Testis (tissue), 3 donors: ENCODE measurements around the gene PFKFB3. TPM values are rescaled to one million over a fixed set of nuclear protein-coding genes. Genes with fewer than 3 reads are reported as not detected.
"Not testable (repeated sequence)": the region's sequence is repeated elsewhere in the genome, so short reads cannot be mapped to it uniquely, and the experiment has no call there.

Source experiments
- DNase-seq: peaks from one replicate; pipeline ENCODE4 v3.0.0-alpha.2; 2019
- H3K27ac ChIP-seq, 2 donors: fragments of 200-600 bp; sonication (generic); one replicate each; pipeline ENCODE4 v1.5.1; 2019
- H3K27me3 ChIP-seq: fragments of 200-600 bp; sonication (generic); one replicate; pipeline ENCODE4 v1.5.1; 2019
- H3K36me3 ChIP-seq: fragments of 200-600 bp; sonication (generic); one replicate; pipeline ENCODE4 v1.5.1; 2017; ENCODE audit warnings: low read depth; ENCODE audit errors: missing control alignments
- H3K4me1 ChIP-seq: fragments of 200-600 bp; sonication (generic); one replicate; pipeline ENCODE4 v1.5.1; 2019
- H3K4me3 ChIP-seq, 2 donors: fragments of 200-600 bp; sonication (generic); one replicate each; pipeline ENCODE4 v1.5.1; 2017 to 2019
- H3K9me3 ChIP-seq: fragments of 200-600 bp; sonication (generic); one replicate; pipeline ENCODE4 v1.5.1; 2017
- POLR2A ChIP-seq: fragments of 450-650 bp; IDR thresholded peaks from one replicate; pipeline ENCODE4 v1.6.1; 2017; ENCODE audit warnings: antibody characterized with exemption, mild to moderate bottlenecking, moderate library complexity
- WGBS, 2 donors: methylation state at CpG; one replicate each; pipeline ENCODE4 v1.1.5; 2018; 5-methylcytosine and 5-hydroxymethylcytosine counted together
- intact Hi-C: fragments of 100-400 bp; cut with DNase I; formaldehyde crosslinking; loops from one replicate; pipeline ENCODE4 v1.15.1; 2023; ENCODE audit warnings: low total_unique reads
- polyA plus RNA-seq: library from polyadenylated mRNA; stranded (reverse); fragments of 350-450 nt; fragmentation: Illumina TruSeq; extraction: RNeasy Lipid Tissue Mini Kit (QIAGEN cat#74804); gene quantifications from one replicate; pipeline ENCODE4 v1.2.3, GENCODE V29; 2014; ENCODE audit warnings: low read depth, low replicate concordance; ENCODE audit not compliant: insufficient read depth
- total RNA-seq, 2 donors: library from RNA; depleted of rRNA; stranded (reverse); fragments of >200 nt; gene quantifications; one replicate each; pipeline ENCODE4 v1.2.3, GENCODE V29; 2016
- TF ChIP-seq, protein P1 (sequence below), 3 experiments: fragments of 450-650 bp in 2 of 3; fragments of 200-600 bp in 1 of 3; sonication (generic) in 1 of 3; IDR thresholded peaks; one replicate each; pipeline ENCODE4 v1.5.1; 2016 to 2019; ENCODE audit warnings: antibody characterized with exemption in 3 of 3, mild to moderate bottlenecking in 2 of 3, moderate library complexity in 1 of 3

PFKFB3 gene
- total and polyA plus RNA-seq, 3 donors from 2014 or later, result 31.7 to 65.3 (median 53.9) TPM

DNA sequence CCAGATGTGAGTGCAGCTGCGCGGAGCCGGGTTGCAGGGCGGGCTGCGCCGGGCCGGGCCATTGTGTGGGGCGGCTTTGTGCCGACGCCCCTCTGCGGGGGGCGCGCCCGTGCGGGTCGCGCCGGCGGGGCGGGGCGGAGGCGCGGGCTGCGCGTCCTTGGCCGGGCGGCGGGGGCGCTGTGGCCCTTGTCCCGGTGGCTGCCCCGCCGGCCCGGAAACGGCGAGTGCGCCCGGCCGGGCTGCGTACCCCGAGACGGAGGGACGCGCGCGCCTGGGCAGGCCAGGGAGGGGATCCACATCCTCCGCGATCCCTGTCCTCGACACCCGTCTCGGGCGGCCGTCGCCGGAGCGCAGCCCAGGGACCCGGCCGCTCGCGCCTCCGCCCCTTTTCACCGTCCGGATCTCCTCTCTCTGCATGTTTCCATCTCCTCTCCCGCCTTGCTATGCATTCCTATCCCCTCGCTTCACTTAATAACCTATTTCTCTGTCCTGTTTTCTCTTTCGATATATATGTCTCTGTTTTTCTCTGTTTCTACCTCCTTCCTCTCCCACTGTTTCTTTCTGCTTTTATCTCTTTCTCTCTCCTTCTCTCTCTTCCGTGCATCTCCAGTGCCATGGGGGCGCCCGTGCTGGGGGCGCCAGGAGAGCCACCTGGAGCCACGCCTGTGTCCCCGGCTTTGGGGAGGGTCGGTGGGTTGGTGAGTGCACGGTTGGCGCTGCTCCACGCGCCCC is 765 bp downstream of the PFKFB3 start:
- peak; percentile 65 for DNase-seq
- Histone ChIP-seq H3K27me3 (no peaks in the 10 kb centered on the region), H3K27ac (peak overlapping the region; percentile 90 to 91), H3K36me3 (no peaks in the 10 kb centered on the region), H3K9me3 (no peaks in the 10 kb centered on the region), H3K4me1 (peaks cover 26% of the 10 kb centered on the region), H3K4me3 (peak overlapping the region; percentile 75 to 81)
- TF ChIP-seq, protein P1, sequence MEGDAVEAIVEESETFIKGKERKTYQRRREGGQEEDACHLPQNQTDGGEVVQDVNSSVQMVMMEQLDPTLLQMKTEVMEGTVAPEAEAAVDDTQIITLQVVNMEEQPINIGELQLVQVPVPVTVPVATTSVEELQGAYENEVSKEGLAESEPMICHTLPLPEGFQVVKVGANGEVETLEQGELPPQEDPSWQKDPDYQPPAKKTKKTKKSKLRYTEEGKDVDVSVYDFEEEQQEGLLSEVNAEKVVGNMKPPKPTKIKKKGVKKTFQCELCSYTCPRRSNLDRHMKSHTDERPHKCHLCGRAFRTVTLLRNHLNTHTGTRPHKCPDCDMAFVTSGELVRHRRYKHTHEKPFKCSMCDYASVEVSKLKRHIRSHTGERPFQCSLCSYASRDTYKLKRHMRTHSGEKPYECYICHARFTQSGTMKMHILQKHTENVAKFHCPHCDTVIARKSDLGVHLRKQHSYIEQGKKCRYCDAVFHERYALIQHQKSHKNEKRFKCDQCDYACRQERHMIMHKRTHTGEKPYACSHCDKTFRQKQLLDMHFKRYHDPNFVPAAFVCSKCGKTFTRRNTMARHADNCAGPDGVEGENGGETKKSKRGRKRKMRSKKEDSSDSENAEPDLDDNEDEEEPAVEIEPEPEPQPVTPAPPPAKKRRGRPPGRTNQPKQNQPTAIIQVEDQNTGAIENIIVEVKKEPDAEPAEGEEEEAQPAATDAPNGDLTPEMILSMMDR (IDR thresholded peaks at IDR 0.05), result peak in 1 of 3 experiments; percentile 51
- no peak for TF ChIP-seq POLR2A
- intact Hi-C loops, result loop anchor here (5.0 to 10.0 kb wide), 2 partner anchors 41 to 201 kb away; no protein-coding TSS in a partner anchor
- WGBS, 2 donors, result 0 to 1% methylated on average over 20 to 68 of the region's 76 CpGs

- 1 to 3% methylated on average over 6 to 27 of the region's 28 CpGs for WGBS, 2 donors
- intact Hi-C loops, result loop anchor here (5.0 to 10.0 kb wide), 2 partner anchors 42 to 201 kb away; no protein-coding TSS in a partner anchor
Measured at GRCh38 chr10:6204063-6204340, 1.3 kb downstream of the PFKFB3 start.

DNA sequence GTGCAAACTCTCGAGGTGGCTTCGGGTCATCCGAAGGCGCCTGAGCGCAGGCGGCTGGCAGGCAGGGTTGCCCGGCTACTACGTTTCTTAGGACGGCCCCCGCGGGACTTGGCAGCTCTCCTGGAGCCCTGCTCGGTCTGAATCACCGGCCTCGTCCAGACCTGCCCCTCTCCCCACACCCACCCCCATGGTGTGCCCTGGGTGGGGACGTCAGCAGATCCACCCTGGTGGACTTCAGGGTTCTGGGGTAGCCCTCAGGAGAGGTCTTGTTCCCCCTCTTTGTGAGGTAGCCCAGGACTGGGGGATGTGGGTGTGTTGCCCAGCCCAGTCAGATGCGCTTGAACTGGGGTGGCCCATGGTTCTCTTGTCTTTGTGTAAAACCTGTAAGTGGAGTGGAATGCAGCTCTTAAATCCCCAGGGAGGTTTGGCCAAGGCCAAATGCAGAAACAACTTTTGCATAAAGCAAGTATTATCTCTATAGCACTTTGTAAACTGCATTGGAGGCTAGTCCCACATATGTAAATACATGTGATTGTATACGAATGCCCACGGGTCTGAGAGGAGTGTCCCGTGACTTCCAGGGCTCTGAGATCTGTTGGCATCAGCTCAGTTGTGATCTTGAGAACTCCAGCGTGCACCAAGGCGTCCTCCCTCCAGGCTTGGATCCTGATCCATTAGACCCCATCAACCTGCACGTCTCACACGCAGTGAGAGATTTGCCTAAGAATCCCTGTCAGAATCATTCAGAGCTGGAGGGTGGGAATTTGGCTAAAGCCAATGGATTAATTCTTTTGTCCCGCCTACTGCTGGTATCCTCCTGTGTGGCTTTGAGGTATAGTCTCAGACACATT is 1.8 kb downstream of the PFKFB3 start:
- no peaks in the 10 kb centered on the region for H3K36me3 ChIP-seq
- 27 to 47% methylated on average over 9 to 21 of the region's 24 CpGs for WGBS, 2 donors
- H3K4me3 ChIP-seq, result peak overlapping the region; percentile 75 to 81
- DNase-seq, result peak; percentile 82
- H3K4me1 ChIP-seq, result peaks cover 26% of the 10 kb centered on the region
- TF ChIP-seq POLR2A, result no peak
- TF ChIP-seq, protein P1 (IDR thresholded peaks at IDR 0.05), result no peak
- H3K27me3 ChIP-seq, result no peaks in the 10 kb centered on the region
- no peaks in the 10 kb centered on the region for H3K9me3 ChIP-seq
- intact Hi-C loops, result loop anchor here (5.0 to 10.0 kb wide), 2 partner anchors 42 to 200 kb away; no protein-coding TSS in a partner anchor
- peak overlapping the region; percentile 68 to 91 for H3K27ac ChIP-seq

More at GRCh38 chr10:6204063-6204340, 1.3 kb downstream of the PFKFB3 start:
- no peak for DNase-seq
- peak overlapping the region; percentile 68 to 91 for H3K27ac ChIP-seq
- H3K36me3 ChIP-seq, result no peaks in the 10 kb centered on the region
- H3K9me3 ChIP-seq, result no peaks in the 10 kb centered on the region
- H3K4me3 ChIP-seq, result peak overlapping the region; percentile 75 to 81
- H3K27me3 ChIP-seq, result no peaks in the 10 kb centered on the region
- H3K4me1 ChIP-seq, result peaks cover 26% of the 10 kb centered on the region
- no peak for TF ChIP-seq POLR2A
- TF ChIP-seq, protein P1 (IDR thresholded peaks at IDR 0.05), result no peak

DNA sequence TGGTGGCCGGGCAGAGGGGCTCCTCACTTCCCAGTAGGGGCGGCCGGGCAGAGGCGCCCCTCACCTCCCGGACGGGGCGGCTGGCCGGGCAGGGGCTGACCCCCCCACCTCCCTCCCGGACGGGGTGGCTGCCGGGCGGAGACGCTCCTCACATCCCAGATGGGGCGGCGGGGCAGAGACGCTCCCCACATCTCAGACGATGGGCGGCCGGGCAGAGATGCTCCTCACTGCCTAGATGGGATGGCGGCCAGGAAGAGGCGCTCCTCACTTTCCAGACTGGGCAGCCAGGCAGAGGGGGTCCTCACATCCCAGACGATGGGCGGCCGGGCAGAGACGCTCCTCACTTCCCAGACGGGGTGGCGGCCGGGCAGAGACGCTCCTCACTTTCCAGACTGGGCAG is 3.8 kb downstream of the PFKFB3 start:
- H3K27me3 ChIP-seq, DNase-seq, H3K36me3 ChIP-seq, H3K9me3 ChIP-seq, H3K27ac ChIP-seq, H3K4me3 ChIP-seq: not testable (repeated sequence)
- intact Hi-C loops, result loop anchor here (10.0 kb wide), 1 partner anchor 198 kb away; no protein-coding TSS in a partner anchor
- WGBS, 2 donors, result 93% methylated on average over 8 of the region's 29 CpGs; no CpG with 5 or more reads in 1 of the 2 donors
- H3K4me1 ChIP-seq, result peaks cover 22% of the 10 kb centered on the region

- TF ChIP-seq, protein P1 (IDR thresholded peaks at IDR 0.05), result no peak
- Histone ChIP-seq H3K9me3 (no peaks in the 10 kb centered on the region), H3K27ac (no peak overlapping the region), H3K27me3 (no peaks in the 10 kb centered on the region), H3K4me3 (no peak overlapping the region), H3K4me1 (peaks cover 26% of the 10 kb centered on the region), H3K36me3 (no peaks in the 10 kb centered on the region)
- no peak for DNase-seq
- intact Hi-C loops, result loop anchor here (10.0 kb wide), 1 partner anchor 197 kb away; no protein-coding TSS in a partner anchor
- 88 to 90% methylated on average over 4 of the region's 4 CpGs for WGBS, 2 donors
Measured at GRCh38 chr10:6207658-6208057, 4.9 kb downstream of the PFKFB3 start.
